DMS153 (cell line): ENCODE results near the gene PDE1C.
"Not testable (repeated sequence)": the region's sequence is repeated elsewhere in the genome, so short reads cannot be mapped to it uniquely, and the experiment has no call there.

Source experiments
- DNase-seq: peaks from one replicate; lab custom pipeline; 2025; lab: John Stamatoyannopoulos, UW

Gene PDE1C

GRCh38 chr7:31850066-31850465, 220.1 kb downstream of the PDE1C start:
- peak; percentile 50 for DNase-seq

DNA sequence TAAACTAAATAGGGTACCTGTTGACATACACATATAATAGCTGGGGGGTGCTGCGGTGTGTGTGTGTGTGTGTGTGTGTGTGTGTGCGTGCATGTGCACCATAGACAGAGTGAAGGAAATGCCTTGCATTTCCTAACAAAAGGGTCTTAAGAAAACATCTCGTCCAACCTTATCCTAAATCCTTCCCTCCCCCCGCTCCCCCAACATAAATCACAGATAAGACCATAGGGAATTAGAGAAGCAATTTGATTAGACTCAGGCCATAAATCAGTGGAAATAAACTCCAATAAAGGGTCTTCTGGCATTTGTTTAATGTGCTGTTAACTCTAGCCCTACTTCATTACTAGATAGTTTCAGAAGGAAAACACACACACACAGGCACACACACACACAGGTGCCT, 234.7 kb downstream of the PDE1C start:
- DNase-seq = no peak

DNA sequence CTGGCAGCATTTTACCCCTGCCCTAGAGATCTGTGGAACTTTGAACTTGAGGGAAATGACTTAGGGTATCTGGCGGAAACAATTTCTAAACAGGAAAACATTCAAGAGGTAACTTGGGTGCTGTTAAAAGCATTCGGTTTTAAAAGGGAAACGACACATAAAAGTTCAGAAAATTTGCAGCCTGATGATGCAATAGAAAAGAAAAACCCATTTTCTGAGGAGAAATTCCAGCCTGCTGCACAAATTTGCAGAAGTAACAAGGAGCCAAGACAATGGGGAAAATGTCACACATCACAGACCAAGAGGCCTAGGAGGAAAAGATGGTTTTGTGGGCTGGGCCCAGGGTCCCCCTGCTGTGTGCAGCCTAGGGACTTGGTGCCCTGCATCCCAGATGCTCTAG, 236.6 kb downstream of the PDE1C start:
- not testable (repeated sequence) for DNase-seq

- no peak for DNase-seq
Measured at GRCh38 chr7:31828520-31828919, 241.7 kb downstream of the PDE1C start.

DNA sequence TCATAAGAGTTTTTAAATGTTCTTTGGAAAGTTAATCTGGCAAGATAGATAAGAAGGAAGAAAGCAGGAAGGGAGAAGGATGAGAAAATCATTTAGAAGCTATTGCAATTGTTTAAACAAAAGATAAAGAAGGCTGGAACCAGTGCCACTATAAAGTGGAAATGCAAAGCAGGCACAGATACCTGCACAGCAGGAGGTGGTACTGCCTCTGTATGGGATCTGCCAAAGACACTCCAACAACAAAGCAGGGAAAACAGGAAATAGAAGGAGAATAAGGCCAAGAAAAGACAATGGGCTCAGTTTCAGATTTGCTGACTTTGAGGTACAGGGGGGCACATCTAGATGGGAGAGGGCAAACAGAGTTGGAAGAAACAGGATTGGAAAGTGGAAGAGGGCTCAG, 244.6 kb downstream of the PDE1C start:
- DNase-seq = no peak

DNA sequence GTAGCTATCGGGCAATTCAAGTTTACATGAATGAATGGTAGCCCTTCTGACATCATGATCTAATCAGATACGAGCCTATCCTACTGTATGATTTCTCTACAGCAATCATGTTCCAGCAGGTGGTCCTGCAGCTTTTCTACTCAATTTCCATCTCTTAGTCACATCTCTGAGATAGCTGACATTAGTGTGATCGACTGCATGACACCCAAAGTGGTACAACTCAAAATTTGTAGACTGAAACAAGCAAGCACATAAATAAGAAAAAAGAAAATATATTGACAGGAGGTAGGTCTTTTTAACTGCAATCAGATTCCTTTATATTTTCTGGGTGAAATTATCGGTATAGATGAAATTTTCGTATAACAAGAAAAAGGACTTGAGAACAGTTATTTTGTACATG, 251.2 kb downstream of the PDE1C start:
- no peak for DNase-seq

- DNase-seq = no peak
Measured at GRCh38 chr7:31816810-31817209, 253.4 kb downstream of the PDE1C start.

DNA sequence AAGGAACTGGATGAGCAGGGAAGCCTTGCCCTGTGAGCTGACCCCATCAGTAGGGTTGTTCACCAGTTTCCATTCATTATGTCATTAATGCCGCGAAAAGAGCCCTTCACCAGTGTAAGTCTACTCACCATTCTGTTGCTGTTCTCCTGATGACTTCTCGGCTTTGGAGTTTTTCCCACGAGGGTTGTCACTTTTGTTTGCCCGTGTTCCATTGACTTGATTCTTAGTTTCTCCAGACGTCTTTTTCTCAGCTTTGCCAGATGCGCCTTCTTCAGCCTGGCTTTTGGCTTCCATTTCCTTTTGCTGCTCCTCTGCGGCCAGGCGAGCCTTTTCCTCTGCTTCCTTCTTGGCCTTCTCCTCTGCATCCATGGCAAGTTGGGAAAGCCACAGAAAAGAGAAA, 254.4 kb downstream of the PDE1C start:
- no peak for DNase-seq

DNA sequence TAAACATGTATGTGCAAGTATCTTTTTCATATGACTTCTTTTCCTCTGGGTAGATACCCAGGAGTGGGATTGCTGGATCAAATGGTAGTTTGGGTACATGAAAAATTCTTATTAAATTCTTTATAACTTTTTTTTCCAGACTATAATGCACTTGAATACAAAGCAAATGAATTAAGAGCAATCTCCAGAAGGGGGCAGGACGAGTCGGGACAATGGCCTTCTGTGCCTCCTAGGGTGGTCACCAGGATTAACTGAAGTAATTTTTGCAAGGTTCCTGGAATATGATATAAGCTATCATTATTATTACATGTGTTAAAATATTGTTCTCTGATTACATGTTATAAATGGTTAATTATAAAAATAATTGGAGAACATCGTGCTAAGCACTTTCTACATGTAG, 256.0 kb downstream of the PDE1C start:
- no peak for DNase-seq

DNA sequence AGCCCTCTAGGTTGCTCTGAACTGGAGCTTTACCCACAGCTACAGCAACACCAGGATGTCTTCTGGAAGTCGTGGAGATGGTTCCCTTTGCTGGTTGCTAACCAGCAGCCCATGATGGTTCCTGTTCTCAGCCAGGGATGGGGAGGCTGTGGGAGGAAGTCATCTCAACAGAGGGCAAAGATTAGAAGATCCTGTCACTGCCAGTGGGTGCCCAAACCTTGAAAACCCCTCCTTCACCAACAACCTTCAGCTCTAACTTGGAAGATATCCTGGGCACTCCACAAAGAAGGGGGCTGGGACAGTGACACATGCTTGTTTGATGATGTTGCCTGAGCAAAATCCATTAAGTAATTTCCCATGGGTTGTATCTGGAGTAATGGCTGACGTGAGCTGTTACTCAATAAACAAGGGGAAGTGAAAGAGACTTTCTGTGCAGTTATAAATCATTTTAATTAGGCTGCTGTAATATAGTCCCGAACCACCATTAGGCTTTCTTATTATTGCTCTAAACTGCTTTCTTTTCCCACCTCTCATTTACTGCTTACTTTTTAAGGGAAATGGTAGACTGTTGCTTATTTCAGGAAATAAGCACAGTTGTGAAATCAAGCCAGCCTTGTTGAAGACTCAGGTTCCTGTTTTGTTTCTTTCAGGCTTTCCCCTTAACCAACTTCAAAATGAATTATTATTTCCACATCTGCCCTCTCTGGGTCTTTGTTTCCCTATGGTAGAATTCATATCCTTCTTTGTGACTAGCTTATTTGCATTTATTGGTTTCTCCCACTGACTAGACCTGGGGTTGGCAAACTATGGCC, 258.4 kb downstream of the PDE1C start:
- peak; percentile 73 for DNase-seq

- DNase-seq = no peak
Measured at GRCh38 chr7:31805209-31805818, 264.9 kb downstream of the PDE1C start.

DNA sequence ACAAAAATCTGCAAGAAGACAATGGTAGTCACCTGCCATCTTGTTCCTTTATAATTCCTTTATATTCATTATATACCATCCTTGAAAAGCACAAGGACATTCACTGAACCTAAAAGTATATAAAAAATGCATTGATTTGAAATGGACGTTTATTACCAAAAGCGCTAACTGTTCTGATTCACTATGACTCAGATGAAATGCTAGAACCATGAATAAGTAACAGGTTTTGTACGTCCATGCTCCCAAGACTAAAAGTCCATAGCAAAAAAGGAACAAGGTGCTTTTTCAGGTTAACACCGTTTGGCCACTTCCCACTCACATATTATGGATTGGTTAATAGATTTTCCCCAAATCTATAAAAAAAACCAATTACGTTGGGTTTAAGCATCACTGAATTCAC, 273.8 kb downstream of the PDE1C start:
- DNase-seq = no peak

- DNase-seq = no peak
Measured at GRCh38 chr7:31794851-31795344, 275.3 kb downstream of the PDE1C start.

- DNase-seq = no peak
Measured at GRCh38 chr7:31791881-31792280, 278.3 kb downstream of the PDE1C start.

- no peak for DNase-seq
Measured at GRCh38 chr7:31788883-31789680, 281.1 kb downstream of the PDE1C start.

- DNase-seq = no peak
Measured at GRCh38 chr7:31788445-31788844, 281.8 kb downstream of the PDE1C start.

- no peak for DNase-seq
Measured at GRCh38 chr7:31786326-31786725, 283.9 kb downstream of the PDE1C start.

- DNase-seq = no peak
Measured at GRCh38 chr7:31785101-31785500, 285.1 kb downstream of the PDE1C start.

GRCh38 chr7:31783221-31783620, 287.0 kb downstream of the PDE1C start:
- DNase-seq = no peak

- peak; percentile 55 for DNase-seq
Measured at GRCh38 chr7:31782411-31782991, 287.7 kb downstream of the PDE1C start.

- no peak for DNase-seq
Measured at GRCh38 chr7:31778296-31778695, 291.9 kb downstream of the PDE1C start.

DNA sequence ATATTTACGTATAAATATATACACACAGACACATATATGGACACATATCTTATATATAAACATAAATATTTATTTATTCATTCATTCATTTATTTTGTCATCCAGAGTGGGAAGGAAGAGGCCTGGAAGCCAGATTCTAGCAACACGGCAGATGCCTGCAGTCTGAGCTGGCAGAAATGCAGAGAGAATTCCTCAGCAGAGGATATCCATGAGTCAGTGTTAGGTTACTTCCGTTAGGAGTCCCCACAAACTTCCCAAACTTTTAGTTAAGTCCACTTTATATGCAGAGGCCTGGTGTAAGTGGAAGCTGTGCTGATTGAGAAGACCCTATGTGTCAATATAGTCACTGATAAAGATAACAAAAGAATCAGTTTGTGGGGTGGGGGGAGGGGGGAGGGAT, 293.6 kb downstream of the PDE1C start:
- DNase-seq = no peak
